Adrenal gland (tissue), 19 donors: ENCODE results near the gene CARS2. TPM values are rescaled to one million over a fixed set of nuclear protein-coding genes. Genes with fewer than 3 reads are reported as not detected.

Experiments
- DNase-seq, 7 donors: peaks; one replicate each; pipeline ENCODE4 v3.0.0-alpha.2; 2019 to 2020
- H3K27ac ChIP-seq, 5 donors: fragments of 200-600 bp; sonication (generic) in 4 of 5; 1 replicate in 3 of 5; 2 replicates in 2 of 5; pipeline versions ENCODE4 v1.5.1 to v1.8.0; 2016 to 2020; ENCODE audit warnings: mild to moderate bottlenecking in 1 of 5
- H3K27me3 ChIP-seq: fragments of 200-600 bp; 2 replicates; pipeline ENCODE4 v1.8.0; 2021
- H3K36me3 ChIP-seq, 2 donors: fragments of 200-600 bp; replicated peaks in 1 of 2; 1 replicate in 1 of 2; 2 replicates in 1 of 2; pipeline versions ENCODE4 v1.5.1 to v1.8.0; 2018 to 2022
- H3K4me1 ChIP-seq, 2 donors: fragments of 200-600 bp; replicated peaks in 1 of 2; 1 replicate in 1 of 2; 2 replicates in 1 of 2; pipeline versions ENCODE4 v1.5.1 to v1.8.0; 2018 to 2021
- H3K4me3 ChIP-seq, 4 donors: fragments of 200-600 bp; sonication (generic) in 3 of 4; one replicate each; pipeline ENCODE4 v1.5.1; 2016 to 2018
- H3K9me3 ChIP-seq, 3 donors: fragments of 200-600 bp; sonication (generic) in 1 of 3; replicated peaks in 1 of 3; 1 replicate in 2 of 3; 2 replicates in 1 of 3; pipeline versions ENCODE4 v1.5.1 to v1.8.0; 2016 to 2021
- CTCF ChIP-seq, 6 experiments: fragments of 450-650 bp in 4 of 6; fragments of 200-600 bp in 2 of 6; sonication (generic) in 1 of 6; IDR thresholded peaks; 1 replicate in 5 of 6; 2 replicates in 1 of 6; pipeline versions ENCODE4 v1.5.1 to v1.8.0; 2016 to 2021; ENCODE audit warnings: antibody characterized with exemption in 6 of 6, mild to moderate bottlenecking in 2 of 6, moderate library complexity in 1 of 6
- POLR2A ChIP-seq, 2 donors: fragments of 450-650 bp; IDR thresholded peaks; one replicate each; pipeline ENCODE4 v1.6.1; 2017; ENCODE audit warnings: antibody characterized with exemption in 2 of 2, mild to moderate bottlenecking in 2 of 2, moderate library complexity in 1 of 2
- WGBS, 4 donors: extraction: QIAGEN DNeasy Blood & Tissue Kit in 2 of 4; methylation state at CpG; one replicate each; pipeline versions ENCODE4 v1.1.5 to v1.1.7; 2013 to 2017; 5-methylcytosine and 5-hydroxymethylcytosine counted together
- intact Hi-C, 2 donors: fragments of 100-400 bp; cut with DNase I; formaldehyde crosslinking; loops; one replicate each; pipeline versions ENCODE4 v1.14.1 to v1.15.0; 2022 to 2023
- long read RNA-seq, 10 donors: library from polyadenylated mRNA in 3 of 10; unstranded in 2 of 10; stranded (forward) in 1 of 10; transcript quantifications; one replicate each; pipeline ENCODE4 v2.0.0 and lab custom pipeline, GENCODE V29; 2021 to 2026
- polyA plus RNA-seq, 3 donors: library from polyadenylated mRNA; stranded (reverse); fragments of 200-250 nt in 2 of 3; fragments of 350-450 nt in 1 of 3; fragmentation: Illumina TruSeq in 1 of 3; extraction: RNeasy Lipid Tissue Mini Kit (QIAGEN cat#74804) in 1 of 3; gene quantifications; one replicate each; pipeline ENCODE4 v1.2.3, GENCODE V29; 2013 to 2014
- total RNA-seq, 9 donors: library from RNA; depleted of rRNA in 4 of 9; stranded (reverse); fragments of >200 nt in 4 of 9; fragments of 120-200 nt in 1 of 9; fragmentation: NEBNext Ultra II Directional in 1 of 9; extraction: Animal tissue kit (Norgen Biotek cat#: 25700) in 1 of 9; gene quantifications; one replicate each; pipeline versions ENCODE4 v1.1.0 to v1.2.4, GENCODE V29; 2013 to 2023
- donor health status: healthy with polysubstance abuse.
- donor health status: Bipolar disorder and iron deficiency.
- donor health status: DM: yes; HTN: yes; CAD: no.
- donor health status: DM: no; HTN: no; CAD: no.
- donor health status: DM: no; HTN: no; CAD: no.
- donor health status: DM: yes; HTN: yes; CAD: no.

CARS2 gene, protein sequence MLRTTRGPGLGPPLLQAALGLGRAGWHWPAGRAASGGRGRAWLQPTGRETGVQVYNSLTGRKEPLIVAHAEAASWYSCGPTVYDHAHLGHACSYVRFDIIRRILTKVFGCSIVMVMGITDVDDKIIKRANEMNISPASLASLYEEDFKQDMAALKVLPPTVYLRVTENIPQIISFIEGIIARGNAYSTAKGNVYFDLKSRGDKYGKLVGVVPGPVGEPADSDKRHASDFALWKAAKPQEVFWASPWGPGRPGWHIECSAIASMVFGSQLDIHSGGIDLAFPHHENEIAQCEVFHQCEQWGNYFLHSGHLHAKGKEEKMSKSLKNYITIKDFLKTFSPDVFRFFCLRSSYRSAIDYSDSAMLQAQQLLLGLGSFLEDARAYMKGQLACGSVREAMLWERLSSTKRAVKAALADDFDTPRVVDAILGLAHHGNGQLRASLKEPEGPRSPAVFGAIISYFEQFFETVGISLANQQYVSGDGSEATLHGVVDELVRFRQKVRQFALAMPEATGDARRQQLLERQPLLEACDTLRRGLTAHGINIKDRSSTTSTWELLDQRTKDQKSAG
- total RNA-seq (10 to 100 TPM; 38.5 to 87.1 (median 57.6) TPM), polyA plus RNA-seq (100 to 1,000 TPM in 2 of 3 donors, 10 to 100 TPM in 1; 54.3 to 254 (median 169) TPM)
- long read RNA-seq, donor 1, transcript CARS2-201 (15 exons, 1,879 nt): major isoform, 13 of 16 reads
- long read RNA-seq, donor 1, partial matches to known transcripts: 0 of 16 reads
- long read RNA-seq, donor 1, other reads (novel, unspliced or antisense): 0 of 16 reads
- long read RNA-seq, donor 2, transcript CARS2-201 (15 exons, 1,879 nt): major isoform, 10 of 14 reads
- long read RNA-seq, donor 2, partial matches to known transcripts: 0 of 14 reads
- long read RNA-seq, donor 2, other reads (novel, unspliced or antisense): 0 of 14 reads
- long read RNA-seq, donor 3, transcript CARS2-201 (15 exons, 1,879 nt): major isoform, 11 of 13 reads
- long read RNA-seq, donor 3, partial matches to known transcripts: 0 of 13 reads
- long read RNA-seq, donor 3, other reads (novel, unspliced or antisense): 0 of 13 reads
- long read RNA-seq, donor 4, partial matches to known transcripts: 1 of 3 reads
- long read RNA-seq, donor 4, other reads (novel, unspliced or antisense): 2 of 3 reads
- long read RNA-seq, donor 5, transcript CARS2-201 (15 exons, 1,879 nt): major isoform, 132 of 182 reads
- long read RNA-seq, donor 5, partial matches to known transcripts: 10 of 182 reads
- long read RNA-seq, donor 5, other reads (novel, unspliced or antisense): 39 of 182 reads
- long read RNA-seq, donor 6: 0 reads
- long read RNA-seq, donor 7, transcript CARS2-201 (15 exons, 1,879 nt): major isoform, 5 of 6 reads
- long read RNA-seq, donor 7, partial matches to known transcripts: 0 of 6 reads
- long read RNA-seq, donor 7, other reads (novel, unspliced or antisense): 0 of 6 reads
- long read RNA-seq, donor 8, transcript CARS2-201 (15 exons, 1,879 nt): major isoform, 14 of 22 reads
- long read RNA-seq, donor 8, partial matches to known transcripts: 5 of 22 reads
- long read RNA-seq, donor 8, other reads (novel, unspliced or antisense): 0 of 22 reads
- long read RNA-seq, donor 9, transcript CARS2-201 (15 exons, 1,879 nt): major isoform, 6 of 10 reads
- long read RNA-seq, donor 9, partial matches to known transcripts: 0 of 10 reads
- long read RNA-seq, donor 9, other reads (novel, unspliced or antisense): 0 of 10 reads
- long read RNA-seq, donor 10, partial matches to known transcripts: 0 of 3 reads
- long read RNA-seq, donor 10, other reads (novel, unspliced or antisense): 0 of 3 reads

DNA sequence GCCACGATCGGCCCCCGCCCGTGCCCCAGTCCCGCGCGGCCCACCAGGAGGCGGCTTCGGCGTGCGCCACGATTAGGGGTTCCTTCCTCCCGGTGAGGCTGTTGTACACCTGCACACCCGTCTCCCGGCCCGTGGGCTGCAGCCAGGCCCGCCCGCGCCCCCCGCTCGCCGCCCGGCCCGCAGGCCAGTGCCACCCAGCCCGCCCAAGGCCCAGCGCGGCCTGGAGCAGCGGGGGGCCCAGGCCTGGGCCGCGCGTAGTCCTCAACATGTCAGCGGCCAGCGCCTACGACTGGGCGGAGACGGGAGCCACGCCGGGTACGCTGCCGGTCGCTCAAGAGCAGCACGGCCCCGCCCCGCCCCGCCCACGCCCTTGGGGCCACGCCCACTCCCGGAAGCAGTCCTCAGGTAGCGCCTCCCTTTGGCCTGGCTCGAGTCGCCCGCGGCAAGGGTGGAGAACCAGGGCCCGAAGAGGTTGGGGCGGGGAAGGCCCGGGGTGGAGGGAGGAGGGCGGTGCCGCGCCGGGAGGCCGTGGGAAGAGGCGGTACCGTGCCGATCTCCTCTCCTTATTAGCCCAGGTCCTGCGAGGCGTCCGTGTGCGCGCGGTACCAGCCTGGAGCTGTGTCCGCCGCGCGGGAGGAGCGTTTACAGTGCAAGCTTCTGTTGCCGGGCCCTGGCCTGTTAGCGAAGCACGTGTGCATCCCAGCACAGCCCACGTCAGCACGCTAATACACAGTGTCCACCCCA is at the start of gene CARS2:
CARS2 (minus strand) TSS at position 291 of the 744 bp plus-strand sequence; CDS start at position 268, 23 bp downstream.
- H3K4me1 ChIP-seq: peaks cover 4 to 27% of the 10 kb centered on the region in 2 donors
- TF ChIP-seq POLR2A (IDR thresholded peaks at IDR 0.05) (peak; percentile 69 to 90), CTCF (IDR thresholded peaks at IDR 0.05) (peak in 2 of 6 experiments; percentile 13 to 35)
- intact Hi-C loops: loop anchor here in 1 of 2 donors (10.0 kb wide), 1 partner anchor 51 kb away; no protein-coding TSS in a partner anchor
- peak within 1 kb of the TSS in 3 of 4 donors; percentile 50 to 84 (median 57) for H3K4me3 ChIP-seq
- no peaks in the 10 kb centered on the region for H3K9me3 ChIP-seq
- H3K27me3 ChIP-seq: no peaks in the 10 kb centered on the region
- WGBS, 4 donors: 0% methylated on average over 1 to 80 of the region's 80 CpGs
- peak within 1 kb of the TSS in 4 of 5 donors; percentile 64 to 92 (median 77) for H3K27ac ChIP-seq
- peaks cover 0 to 3% of the 10 kb centered on the region in 2 donors for H3K36me3 ChIP-seq
- peak; percentile 97 to 98 (median 98) for DNase-seq

GRCh38 chr13:110748271-110748670 is 42.4 kb upstream of the CARS2 start:
- TF ChIP-seq CTCF (IDR thresholded peaks at IDR 0.05): no peak

DNA sequence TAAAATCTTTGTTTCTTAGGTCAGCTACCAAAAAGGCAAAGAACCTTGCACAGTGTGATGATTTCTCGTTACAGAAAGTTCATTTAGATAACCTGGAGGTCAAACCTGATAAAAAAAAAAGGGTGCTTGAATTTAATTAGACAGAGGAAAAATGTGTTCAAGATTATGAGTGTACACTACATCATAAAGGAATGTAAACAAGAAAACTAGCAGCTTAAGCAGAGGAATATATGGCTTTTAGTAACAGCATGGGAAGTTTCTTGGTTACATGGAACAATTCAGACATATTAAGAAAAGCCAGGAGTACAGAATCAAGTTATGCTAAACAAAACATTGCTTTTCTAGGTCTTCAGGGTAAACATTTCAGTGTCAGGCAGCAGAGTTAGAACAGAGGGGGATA is 40.5 kb upstream of the CARS2 start:
- Histone ChIP-seq H3K36me3 (no peaks in the 10 kb centered on the region), H3K27me3 (no peaks in the 10 kb centered on the region), H3K9me3 (no peaks in the 10 kb centered on the region), H3K27ac (no peak overlapping the region), H3K4me1 (no peaks in the 10 kb centered on the region), H3K4me3 (no peak overlapping the region)
- DNase-seq: no peak
- WGBS, 4 donors: 38 to 46% (median 43%) methylated on average over 1 of the region's 1 CpG
- intact Hi-C loops: no loop called here
- TF ChIP-seq POLR2A (IDR thresholded peaks at IDR 0.05) (no peak), CTCF (IDR thresholded peaks at IDR 0.05) (no peak)

More at GRCh38 chr13:110748271-110748670, 42.4 kb upstream of the CARS2 start:
- no peak overlapping the region for H3K27ac ChIP-seq
- no peaks in the 10 kb centered on the region for H3K27me3 ChIP-seq
- intact Hi-C loops: no loop called here
- H3K36me3 ChIP-seq: no peaks in the 10 kb centered on the region
- 83 to 89% (median 86%) methylated on average over 3 to 4 of the region's 4 CpGs for WGBS, 4 donors
- H3K9me3 ChIP-seq: no peaks in the 10 kb centered on the region
- H3K4me3 ChIP-seq: no peak overlapping the region
- no peaks in the 10 kb centered on the region for H3K4me1 ChIP-seq
- DNase-seq: no peak
